ENCODE results near the gene NRARP.

Gene NRARP

GRCh38 chr9:137294091-137294680 lies 7.9 kb downstream of the NRARP start (continued):
- TF ChIP-seq KLF10 (tag by site-specific recombination; IDR thresholded peaks at IDR 0.05) = no peak
- peak; percentile 82 for TF ChIP-seq ZBTB44 (tag by site-specific recombination; IDR thresholded peaks at IDR 0.05)
- TF ChIP-seq, protein P1, sequence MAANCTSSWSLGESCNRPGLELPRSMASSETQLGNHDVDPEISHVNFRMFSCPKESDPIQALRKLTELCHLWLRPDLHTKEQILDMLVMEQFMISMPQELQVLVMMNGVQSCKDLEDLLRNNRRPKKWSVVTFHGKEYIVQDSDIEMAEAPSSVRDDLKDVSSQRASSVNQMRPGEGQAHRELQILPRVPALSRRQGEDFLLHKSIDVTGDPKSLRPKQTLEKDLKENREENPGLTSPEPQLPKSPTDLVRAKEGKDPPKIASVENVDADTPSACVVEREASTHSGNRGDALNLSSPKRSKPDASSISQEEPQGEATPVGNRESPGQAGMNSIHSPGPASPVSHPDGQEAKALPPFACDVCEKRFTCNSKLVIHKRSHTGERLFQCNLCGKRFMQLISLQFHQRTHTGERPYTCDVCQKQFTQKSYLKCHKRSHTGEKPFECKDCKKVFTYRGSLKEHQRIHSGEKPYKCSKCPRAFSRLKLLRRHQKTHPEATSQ (tag by site-specific recombination; IDR thresholded peaks at IDR 0.05) = peak; percentile 49; the same call in 1 of the 2 replicates

DNA sequence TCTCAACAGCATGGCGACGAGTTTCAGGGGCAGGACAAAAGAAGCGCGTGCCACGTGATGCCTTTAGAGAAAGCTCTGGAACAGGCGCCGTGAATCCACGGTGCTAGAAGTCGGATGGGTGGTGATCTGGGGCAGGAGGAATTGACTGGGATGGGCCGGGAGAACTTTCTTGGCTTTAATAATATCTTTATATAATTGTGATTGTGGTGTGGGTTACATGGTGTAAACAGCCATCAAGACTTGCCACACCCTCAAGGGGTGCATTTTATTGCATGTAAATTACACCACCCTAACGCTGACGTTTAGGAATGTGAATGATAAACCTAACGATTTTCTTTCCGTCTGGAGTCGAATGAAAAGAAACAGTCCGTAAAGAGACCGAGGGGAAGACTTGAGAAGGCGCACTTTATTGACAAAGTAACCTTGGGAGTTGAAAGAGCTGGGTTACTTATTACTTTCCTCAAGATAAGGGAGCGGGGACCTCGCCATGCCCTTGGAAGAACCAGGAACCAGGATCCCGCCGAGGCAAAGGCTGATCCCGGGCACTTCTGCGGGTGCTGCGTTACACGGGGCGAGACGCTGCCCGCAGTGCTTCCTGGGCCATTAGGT lies 8.5 kb downstream of the NRARP start:
- Histone ChIP-seq H3K9me3 (ENCODE audit: control insufficient read depth, insufficient read depth, low read depth, low read length) (no peaks in the 10 kb centered on the region), H3K4me3 (ENCODE audit: low read depth, low read length) (no peak overlapping the region), H3K36me3 (ENCODE audit: control insufficient read depth in 2 of 2, insufficient read depth in 1 of 2, low read length in 2 of 2) (no peaks in the 10 kb centered on the region), H3K4me1 (ENCODE audit: control insufficient read depth, insufficient read depth, low read length) (no peaks in the 10 kb centered on the region; the same call in 1 of the 2 replicates), H3K27ac (ENCODE audit: extremely low read depth, low read depth, low read length) (no peak overlapping the region)
- ChIA-PET POLR2A (interaction anchor here (0.6 to 2.1 kb wide), 5 partner anchors 9 to 166 kb away, joined by 3 to 8 read pairs (median 6); partner anchors contain the start of genes NRARP, NSMF and TUBB4B), CTCF (interaction anchor here (0.9 to 1.4 kb wide), 8 partner anchors 46 to 264 kb away, joined by 3 to 5 read pairs (median 3); no protein-coding TSS in a partner anchor)
- TF ChIP-seq ZNF266 (tag by site-specific recombination; IDR thresholded peaks at IDR 0.05; ENCODE audit: low read depth) (no peak), ZNF132 (tag by site-specific recombination; IDR thresholded peaks at IDR 0.05; ENCODE audit: borderline replicate concordance) (no peak), GFI1B (tag by site-specific recombination; IDR thresholded peaks at IDR 0.05) (no peak), ZNF747 (tag by site-specific recombination; IDR thresholded peaks at IDR 0.05) (no peak), KLF17 (tag by site-specific recombination; IDR thresholded peaks at IDR 0.05) (no peak; the same call in 1 of the 2 replicates), ZNF561 (tag by site-specific recombination; IDR thresholded peaks at IDR 0.05; ENCODE audit: borderline replicate concordance) (no peak), ZNF580 (tag by site-specific recombination; IDR thresholded peaks at IDR 0.05) (no peak), ZNF341 (tag by site-specific recombination; IDR thresholded peaks at IDR 0.05; ENCODE audit: low read depth) (0 out of 2 replicates have a peak, but pooled peaks have one; percentile 48), ZBTB11 (tag by site-specific recombination; conservative IDR thresholded peaks at IDR 0.05; ENCODE audit: low read depth) (peak; percentile 64; the same call in 1 of the 2 replicates), ZNF530 (tag by site-specific recombination; IDR thresholded peaks at IDR 0.05; ENCODE audit: low read depth) (no peak), ZBTB20 (tag by site-specific recombination; IDR thresholded peaks at IDR 0.05) (peak; percentile 50; the same call in 1 of the 2 replicates), KLF1 (tag by site-specific recombination; IDR thresholded peaks at IDR 0.05) (peak; percentile 33; the same call in 1 of the 2 replicates), ZNF394 (tag by site-specific recombination; IDR thresholded peaks at IDR 0.05; ENCODE audit: borderline replicate concordance) (no peak), ZBTB48 (tag by site-specific recombination; IDR thresholded peaks at IDR 0.05) (0 out of 2 replicates have a peak, but pooled peaks have one; percentile 12), ZNF843 (tag by site-specific recombination; IDR thresholded peaks at IDR 0.05) (no peak), ZNF777 (tag by site-specific recombination; IDR thresholded peaks at IDR 0.05; ENCODE audit: borderline replicate concordance) (no peak), RBAK (tag by site-specific recombination; IDR thresholded peaks at IDR 0.05) (no peak), MYNN (tag by site-specific recombination; IDR thresholded peaks at IDR 0.05; ENCODE audit: borderline replicate concordance) (no peak)
- TF ChIP-seq, protein P2, sequence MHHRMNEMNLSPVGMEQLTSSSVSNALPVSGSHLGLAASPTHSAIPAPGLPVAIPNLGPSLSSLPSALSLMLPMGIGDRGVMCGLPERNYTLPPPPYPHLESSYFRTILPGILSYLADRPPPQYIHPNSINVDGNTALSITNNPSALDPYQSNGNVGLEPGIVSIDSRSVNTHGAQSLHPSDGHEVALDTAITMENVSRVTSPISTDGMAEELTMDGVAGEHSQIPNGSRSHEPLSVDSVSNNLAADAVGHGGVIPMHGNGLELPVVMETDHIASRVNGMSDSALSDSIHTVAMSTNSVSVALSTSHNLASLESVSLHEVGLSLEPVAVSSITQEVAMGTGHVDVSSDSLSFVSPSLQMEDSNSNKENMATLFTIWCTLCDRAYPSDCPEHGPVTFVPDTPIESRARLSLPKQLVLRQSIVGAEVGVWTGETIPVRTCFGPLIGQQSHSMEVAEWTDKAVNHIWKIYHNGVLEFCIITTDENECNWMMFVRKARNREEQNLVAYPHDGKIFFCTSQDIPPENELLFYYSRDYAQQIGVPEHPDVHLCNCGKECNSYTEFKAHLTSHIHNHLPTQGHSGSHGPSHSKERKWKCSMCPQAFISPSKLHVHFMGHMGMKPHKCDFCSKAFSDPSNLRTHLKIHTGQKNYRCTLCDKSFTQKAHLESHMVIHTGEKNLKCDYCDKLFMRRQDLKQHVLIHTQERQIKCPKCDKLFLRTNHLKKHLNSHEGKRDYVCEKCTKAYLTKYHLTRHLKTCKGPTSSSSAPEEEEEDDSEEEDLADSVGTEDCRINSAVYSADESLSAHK (tag by site-specific recombination; IDR thresholded peaks at IDR 0.05) = peak; percentile 84
